Mucosa of descending colon (tissue), 3 donors: Measurements from ENCODE around the gene RBMY1A1. TPM values are rescaled to one million over a fixed set of nuclear protein-coding genes. Genes with fewer than 3 reads are reported as not detected.
"Not testable (repeated sequence)": the region's sequence is repeated elsewhere in the genome, so short reads cannot be mapped to it uniquely, and the experiment has no call there.

ENCODE experiments used
- ATAC-seq: fragments of 200-7000 bp; cut with Tn5 transposase; one replicate; pipeline ENCODE4 v1.9.1; 2020; ENCODE audit warnings: mild to moderate bottlenecking, moderate library complexity
- DNase-seq, 3 donors: peaks; one replicate each; pipeline ENCODE4 v3.0.0-alpha.2; 2020
- H3K36me3 ChIP-seq: fragments of 200-600 bp; one replicate; pipeline ENCODE4 v1.8.0; 2021; ENCODE audit warnings: low read depth, mild to moderate bottlenecking
- H3K4me1 ChIP-seq: fragments of 200-600 bp; one replicate; pipeline ENCODE4 v1.8.0; 2021; ENCODE audit warnings: low read depth, mild to moderate bottlenecking
- H3K4me3 ChIP-seq: fragments of 200-600 bp; one replicate; pipeline ENCODE4 v1.8.0; 2021; ENCODE audit warnings: mild to moderate bottlenecking
- H3K9me3 ChIP-seq: fragments of 200-600 bp; one replicate; pipeline ENCODE4 v1.8.0; 2021; ENCODE audit warnings: mild to moderate bottlenecking
- intact Hi-C, 2 donors: fragments of 100-400 bp; cut with DNase I in 1 of 2; cut with micrococcal nuclease in 1 of 2; formaldehyde crosslinking; loops; one replicate each; pipeline versions ENCODE4 v1.11.0 to v1.11.1; 2022; cut with DNase I, micrococcal nuclease
- long read RNA-seq, 2 donors: library from polyadenylated mRNA; unstranded; transcript quantifications; one replicate each; pipeline ENCODE4 v2.0.0, GENCODE V29; 2019 to 2021
- total RNA-seq, 3 donors: library from RNA; stranded (reverse); fragmentation: NEBNext Ultra II Directional in 2 of 3; extraction: Animal tissue kit (Norgen Biotek cat#: 25700) in 2 of 3; gene quantifications; one replicate each; pipeline versions ENCODE4 v1.2.1 to v1.2.4, GENCODE V29; 2021 to 2023
- TF ChIP-seq, protein P1 (sequence below): fragments of 200-600 bp; IDR thresholded peaks from one replicate; pipeline ENCODE4 v1.8.0; 2022; ENCODE audit warnings: antibody characterized with exemption, mild to moderate bottlenecking
- donor health status: DM: no; HTN: no; CAD: no; lungs with moderate emphysema.
- donor health status: DM: no; HTN: no; CAD: no.
- donor health status: DM: no; HTN: yes; CAD: no.

Gene RBMY1A1
- total RNA-seq: not detected
- long read RNA-seq, donor 1: 0 reads
- long read RNA-seq, donor 2: 0 reads

GRCh38 chrY:21534579-21534978 is at the start of gene RBMY1A1:
RBMY1A1 (plus strand) TSS chrY:21534879; CDS start chrY:21536892, 2,013 bp downstream.
- H3K9me3 ChIP-seq, DNase-seq, intact Hi-C loops, H3K36me3 ChIP-seq, H3K4me3 ChIP-seq, H3K4me1 ChIP-seq, ATAC-seq: not testable (repeated sequence)

- H3K4me1 ChIP-seq, H3K4me3 ChIP-seq, ATAC-seq, H3K9me3 ChIP-seq, intact Hi-C loops, DNase-seq, H3K36me3 ChIP-seq: not testable (repeated sequence)
Measured at GRCh38 chrY:21511038-21511437, 23.6 kb upstream of the RBMY1A1 start, which contains the start of gene RBMY1B. RBMY1B (plus strand) TSS chrY:21511338; CDS start chrY:21513351, 2,013 bp downstream.

GRCh38 chrY:21559316-21559984 is 24.8 kb downstream of the RBMY1A1 start:
- H3K4me3 ChIP-seq, H3K36me3 ChIP-seq, DNase-seq, intact Hi-C loops, H3K4me1 ChIP-seq, ATAC-seq, H3K9me3 ChIP-seq: not testable (repeated sequence)

DNA sequence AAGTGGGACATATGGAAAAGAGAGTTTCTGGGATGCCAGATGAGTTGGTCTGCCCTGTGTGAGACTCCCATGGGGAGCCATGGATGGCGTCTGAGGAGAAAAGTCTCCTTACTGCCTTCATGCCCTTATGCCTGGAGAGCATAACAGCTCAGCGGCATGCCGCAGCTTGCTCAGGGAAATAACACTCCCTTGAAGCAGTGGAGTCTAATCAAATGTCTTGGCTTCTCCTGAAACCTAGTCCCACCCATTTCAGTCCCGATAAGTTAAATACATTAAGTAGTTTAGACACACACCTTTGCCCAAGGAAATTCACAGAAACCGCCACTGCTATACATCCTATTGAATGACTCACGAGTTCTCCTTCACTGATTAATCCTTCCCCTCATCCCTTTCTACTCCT is 50.8 kb downstream of the RBMY1A1 start:
- Histone ChIP-seq H3K4me3 (no peak overlapping the region), H3K4me1 (no peaks in the 10 kb centered on the region), H3K9me3 (no peaks in the 10 kb centered on the region), H3K36me3 (no peaks in the 10 kb centered on the region)
- TF ChIP-seq, protein P1, sequence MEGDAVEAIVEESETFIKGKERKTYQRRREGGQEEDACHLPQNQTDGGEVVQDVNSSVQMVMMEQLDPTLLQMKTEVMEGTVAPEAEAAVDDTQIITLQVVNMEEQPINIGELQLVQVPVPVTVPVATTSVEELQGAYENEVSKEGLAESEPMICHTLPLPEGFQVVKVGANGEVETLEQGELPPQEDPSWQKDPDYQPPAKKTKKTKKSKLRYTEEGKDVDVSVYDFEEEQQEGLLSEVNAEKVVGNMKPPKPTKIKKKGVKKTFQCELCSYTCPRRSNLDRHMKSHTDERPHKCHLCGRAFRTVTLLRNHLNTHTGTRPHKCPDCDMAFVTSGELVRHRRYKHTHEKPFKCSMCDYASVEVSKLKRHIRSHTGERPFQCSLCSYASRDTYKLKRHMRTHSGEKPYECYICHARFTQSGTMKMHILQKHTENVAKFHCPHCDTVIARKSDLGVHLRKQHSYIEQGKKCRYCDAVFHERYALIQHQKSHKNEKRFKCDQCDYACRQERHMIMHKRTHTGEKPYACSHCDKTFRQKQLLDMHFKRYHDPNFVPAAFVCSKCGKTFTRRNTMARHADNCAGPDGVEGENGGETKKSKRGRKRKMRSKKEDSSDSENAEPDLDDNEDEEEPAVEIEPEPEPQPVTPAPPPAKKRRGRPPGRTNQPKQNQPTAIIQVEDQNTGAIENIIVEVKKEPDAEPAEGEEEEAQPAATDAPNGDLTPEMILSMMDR: no peak
- ATAC-seq (no peak), DNase-seq (no peak)
- intact Hi-C loops: no loop called here

DNA sequence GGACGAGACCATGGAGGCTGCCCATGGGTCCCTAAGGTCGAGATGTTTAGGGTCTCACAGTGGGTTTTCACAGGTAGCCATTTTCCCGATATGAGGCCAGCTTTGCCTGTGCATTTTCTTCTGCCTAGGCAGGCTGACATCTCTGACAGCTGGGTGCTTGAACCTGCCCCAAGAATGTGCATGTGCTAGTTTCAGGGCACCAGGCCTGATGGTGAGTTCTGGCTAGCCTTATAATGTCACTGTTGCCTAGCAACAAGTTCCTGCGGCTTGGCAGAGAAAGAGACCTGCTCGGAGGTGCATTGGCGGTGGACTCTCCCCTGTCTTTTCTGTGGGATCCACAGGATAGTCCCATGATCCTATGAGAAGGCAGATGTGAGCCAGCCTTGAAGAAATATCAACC is 51.8 kb downstream of the RBMY1A1 start:
- ATAC-seq, H3K36me3 ChIP-seq, H3K4me1 ChIP-seq, intact Hi-C loops, H3K4me3 ChIP-seq, DNase-seq, H3K9me3 ChIP-seq: not testable (repeated sequence)

DNA sequence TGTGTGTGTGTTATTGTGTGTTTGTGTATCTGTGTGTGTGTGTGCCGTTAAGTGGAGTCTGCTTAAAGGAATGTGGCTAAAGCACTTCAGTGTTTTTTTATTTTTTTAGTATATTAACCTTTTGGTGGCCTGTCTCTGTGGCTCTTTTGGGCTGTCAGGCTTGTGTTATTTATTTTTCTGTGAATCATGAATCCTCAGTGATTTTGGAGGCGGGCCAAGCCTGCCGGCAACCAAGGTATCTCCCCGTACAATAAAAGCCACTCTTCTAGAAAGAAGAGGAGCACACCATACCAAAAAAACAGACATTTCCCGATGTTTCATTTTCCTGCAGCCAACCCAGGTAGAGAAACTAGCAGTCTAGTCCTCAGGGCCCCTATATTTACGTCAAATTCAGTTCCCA is 57.4 kb downstream of the RBMY1A1 start:
- TF ChIP-seq, protein P1: no peak
- H3K4me1 ChIP-seq: no peaks in the 10 kb centered on the region
- ATAC-seq (no peak), DNase-seq (no peak)
- H3K4me3 ChIP-seq: no peak overlapping the region
- intact Hi-C loops: no loop called here
- no peaks in the 10 kb centered on the region for H3K9me3 ChIP-seq
- H3K36me3 ChIP-seq: no peaks in the 10 kb centered on the region

- intact Hi-C loops, H3K9me3 ChIP-seq, ATAC-seq, H3K4me1 ChIP-seq, H3K4me3 ChIP-seq, DNase-seq, H3K36me3 ChIP-seq: not testable (repeated sequence)
Measured at GRCh38 chrY:21596287-21596686, 61.6 kb downstream of the RBMY1A1 start.

Other genes with a start within 250 kb of the RBMY1A1 start
- gene RBMY1B, start 23.5 kb upstream of the RBMY1A1 start, total RNA-seq: not detected